ENCODE measurements around the gene KRTAP22-1. TPM values are rescaled to one million over a fixed set of nuclear protein-coding genes. Genes with fewer than 3 reads are reported as not detected.

The KRTAP22-1 gene
- not detected for total RNA-seq
- not detected for polyA plus RNA-seq

GRCh38 chr21:30600787-30601186, at the start of gene KRTAP22-1:
KRTAP22-1 (plus strand) TSS chr21:30601087.
- DNase-seq (ENCODE audit: extremely low spot score), result no peak
- Histone ChIP-seq H3K36me3 (ENCODE audit: insufficient read depth) (no peaks in the 10 kb centered on the region), H3K4me3 (ENCODE audit: low read depth, low read length) (no peak within 1 kb of the TSS), H3K27ac (ENCODE audit: low read depth) (no peak within 1 kb of the TSS), H3K4me1 (ENCODE audit: insufficient read depth) (no peaks in the 10 kb centered on the region)
- 91% methylated on average over 1 of the region's 1 CpG for WGBS

- WGBS, result 48% methylated on average over 1 of the region's 1 CpG
- Histone ChIP-seq H3K36me3 (ENCODE audit: insufficient read depth) (no peaks in the 10 kb centered on the region), H3K4me1 (ENCODE audit: insufficient read depth) (no peaks in the 10 kb centered on the region), H3K27ac (ENCODE audit: low read depth) (no peak overlapping the region), H3K4me3 (ENCODE audit: low read depth, low read length) (no peak overlapping the region)
- DNase-seq (ENCODE audit: extremely low spot score), result no peak
Measured at GRCh38 chr21:30552782-30553181, 48.1 kb upstream of the KRTAP22-1 start.

- no peaks in the 10 kb centered on the region for H3K4me1 ChIP-seq (ENCODE audit: insufficient read depth)
- H3K4me3 ChIP-seq (ENCODE audit: low read depth, low read length), result no peak overlapping the region
- DNase-seq (ENCODE audit: extremely low spot score), result no peak
- no peak overlapping the region for H3K27ac ChIP-seq (ENCODE audit: low read depth)
- 61% methylated on average over 2 of the region's 2 CpGs for WGBS
- no peaks in the 10 kb centered on the region for H3K36me3 ChIP-seq (ENCODE audit: insufficient read depth)
Measured at GRCh38 chr21:30555095-30555494, 45.8 kb upstream of the KRTAP22-1 start.

- no peak within 1 kb of the TSS for H3K4me3 ChIP-seq (ENCODE audit: low read depth, low read length)
- no peak for DNase-seq (ENCODE audit: extremely low spot score)
- no peak within 1 kb of the TSS for H3K27ac ChIP-seq (ENCODE audit: low read depth)
- 58% methylated on average over 2 of the region's 2 CpGs for WGBS
- no peaks in the 10 kb centered on the region for H3K4me1 ChIP-seq (ENCODE audit: insufficient read depth)
- no peaks in the 10 kb centered on the region for H3K36me3 ChIP-seq (ENCODE audit: insufficient read depth)
Measured at GRCh38 chr21:30561264-30561895, 39.5 kb upstream of the KRTAP22-1 start, which contains the start of gene KRTAP19-7. KRTAP19-7 (minus strand) TSS chr21:30561314; CDS start chr21:30561289, 25 bp downstream.

GRCh38 chr21:30561957-30562356, 38.9 kb upstream of the KRTAP22-1 start:
- Histone ChIP-seq H3K4me1 (ENCODE audit: insufficient read depth) (no peaks in the 10 kb centered on the region), H3K27ac (ENCODE audit: low read depth) (no peak overlapping the region), H3K4me3 (ENCODE audit: low read depth, low read length) (no peak overlapping the region), H3K36me3 (ENCODE audit: insufficient read depth) (no peaks in the 10 kb centered on the region)
- DNase-seq (ENCODE audit: extremely low spot score), result no peak
- WGBS, result 73% methylated on average over 2 of the region's 2 CpGs

- H3K4me1 ChIP-seq (ENCODE audit: insufficient read depth), result no peaks in the 10 kb centered on the region
- H3K4me3 ChIP-seq (ENCODE audit: low read depth, low read length), result no peak overlapping the region
- WGBS, result 61% methylated on average over 6 of the region's 6 CpGs
- no peak for DNase-seq (ENCODE audit: extremely low spot score)
- H3K27ac ChIP-seq (ENCODE audit: low read depth), result no peak overlapping the region
- no peaks in the 10 kb centered on the region for H3K36me3 ChIP-seq (ENCODE audit: insufficient read depth)
Measured at GRCh38 chr21:30563072-30563471, 37.8 kb upstream of the KRTAP22-1 start.

- Histone ChIP-seq H3K4me3 (ENCODE audit: low read depth, low read length) (no peak overlapping the region), H3K36me3 (ENCODE audit: insufficient read depth) (no peaks in the 10 kb centered on the region), H3K4me1 (ENCODE audit: insufficient read depth) (no peaks in the 10 kb centered on the region), H3K27ac (ENCODE audit: low read depth) (no peak overlapping the region)
- 74% methylated on average over 2 of the region's 2 CpGs for WGBS
- no peak for DNase-seq (ENCODE audit: extremely low spot score)
Measured at GRCh38 chr21:30563630-30564029, 37.3 kb upstream of the KRTAP22-1 start.

- no peak for DNase-seq (ENCODE audit: extremely low spot score)
- Histone ChIP-seq H3K27ac (ENCODE audit: low read depth) (no peak overlapping the region), H3K4me3 (ENCODE audit: low read depth, low read length) (no peak overlapping the region), H3K4me1 (ENCODE audit: insufficient read depth) (no peaks in the 10 kb centered on the region), H3K36me3 (ENCODE audit: insufficient read depth) (no peaks in the 10 kb centered on the region)
Measured at GRCh38 chr21:30567617-30568016, 33.3 kb upstream of the KRTAP22-1 start.

- DNase-seq (ENCODE audit: extremely low spot score), result no peak
- Histone ChIP-seq H3K4me1 (ENCODE audit: insufficient read depth) (no peaks in the 10 kb centered on the region), H3K27ac (ENCODE audit: low read depth) (no peak overlapping the region), H3K36me3 (ENCODE audit: insufficient read depth) (no peaks in the 10 kb centered on the region), H3K4me3 (ENCODE audit: low read depth, low read length) (no peak overlapping the region)
Measured at GRCh38 chr21:30577766-30578165, 23.1 kb upstream of the KRTAP22-1 start.

GRCh38 chr21:30579346-30579745, 21.5 kb upstream of the KRTAP22-1 start:
- no peaks in the 10 kb centered on the region for H3K36me3 ChIP-seq (ENCODE audit: insufficient read depth)
- 25% methylated on average over 1 of the region's 1 CpG for WGBS
- H3K27ac ChIP-seq (ENCODE audit: low read depth), result no peak overlapping the region
- no peak overlapping the region for H3K4me3 ChIP-seq (ENCODE audit: low read depth, low read length)
- H3K4me1 ChIP-seq (ENCODE audit: insufficient read depth), result no peaks in the 10 kb centered on the region
- no peak for DNase-seq (ENCODE audit: extremely low spot score)

- 59% methylated on average over 3 of the region's 3 CpGs for WGBS
- no peak overlapping the region for H3K27ac ChIP-seq (ENCODE audit: low read depth)
- no peak for DNase-seq (ENCODE audit: extremely low spot score)
- no peak overlapping the region for H3K4me3 ChIP-seq (ENCODE audit: low read depth, low read length)
- H3K36me3 ChIP-seq (ENCODE audit: insufficient read depth), result no peaks in the 10 kb centered on the region
- no peaks in the 10 kb centered on the region for H3K4me1 ChIP-seq (ENCODE audit: insufficient read depth)
Measured at GRCh38 chr21:30580132-30580531, 20.8 kb upstream of the KRTAP22-1 start.

- no peaks in the 10 kb centered on the region for H3K4me1 ChIP-seq (ENCODE audit: insufficient read depth)
- DNase-seq (ENCODE audit: extremely low spot score), result no peak
- no peak overlapping the region for H3K4me3 ChIP-seq (ENCODE audit: low read depth, low read length)
- no peak overlapping the region for H3K27ac ChIP-seq (ENCODE audit: low read depth)
- WGBS, result 83% methylated on average over 1 of the region's 1 CpG
- H3K36me3 ChIP-seq (ENCODE audit: insufficient read depth), result no peaks in the 10 kb centered on the region
Measured at GRCh38 chr21:30582870-30583269, 18.0 kb upstream of the KRTAP22-1 start.

GRCh38 chr21:30590297-30590696, 10.6 kb upstream of the KRTAP22-1 start, which contains the start of gene KRTAP22-2:
KRTAP22-2 (minus strand) TSS chr21:30590397.
- no peaks in the 10 kb centered on the region for H3K4me1 ChIP-seq (ENCODE audit: insufficient read depth)
- no peak for DNase-seq (ENCODE audit: extremely low spot score)
- H3K4me3 ChIP-seq (ENCODE audit: low read depth, low read length), result no peak within 1 kb of the TSS
- no peak within 1 kb of the TSS for H3K27ac ChIP-seq (ENCODE audit: low read depth)
- no peaks in the 10 kb centered on the region for H3K36me3 ChIP-seq (ENCODE audit: insufficient read depth)

- H3K27ac ChIP-seq (ENCODE audit: low read depth), result no peak within 1 kb of the TSS
- H3K4me3 ChIP-seq (ENCODE audit: low read depth, low read length), result no peak within 1 kb of the TSS
- WGBS, result 93% methylated on average over 4 of the region's 4 CpGs
- no peaks in the 10 kb centered on the region for H3K4me1 ChIP-seq (ENCODE audit: insufficient read depth)
- H3K36me3 ChIP-seq (ENCODE audit: insufficient read depth), result no peaks in the 10 kb centered on the region
- DNase-seq (ENCODE audit: extremely low spot score), result no peak
Measured at GRCh38 chr21:30592140-30592539, 8.7 kb upstream of the KRTAP22-1 start, which contains the start of gene KRTAP6-3. KRTAP6-3 (plus strand) TSS chr21:30592440; CDS start chr21:30592446, 6 bp downstream.

GRCh38 chr21:30598802-30599201, 2.1 kb upstream of the KRTAP22-1 start, which contains the start of gene KRTAP6-2:
KRTAP6-2 (minus strand) TSS chr21:30598902; CDS start chr21:30598874, 28 bp downstream.
- 96% methylated on average over 6 of the region's 6 CpGs for WGBS
- DNase-seq (ENCODE audit: extremely low spot score), result no peak
- no peaks in the 10 kb centered on the region for H3K36me3 ChIP-seq (ENCODE audit: insufficient read depth)
- H3K4me1 ChIP-seq (ENCODE audit: insufficient read depth), result no peaks in the 10 kb centered on the region
- no peak within 1 kb of the TSS for H3K4me3 ChIP-seq (ENCODE audit: low read depth, low read length)
- H3K27ac ChIP-seq (ENCODE audit: low read depth), result no peak within 1 kb of the TSS

Data from urinary bladder (tissue), 4 donors.